Stimulated activated CD4-positive, alpha-beta T cell treated with anti-CD3 and anti-CD28 coated beads, Interleukin-15, amount 100 ng/mL, for 1 hour (primary cell): ENCODE data around the gene PRTFDC1.
"Not testable (repeated sequence)": the region's sequence is repeated elsewhere in the genome, so short reads cannot be mapped to it uniquely, and the experiment has no call there.

Experiments used
- DNase-seq, 2 donors: peaks; one replicate each; pipeline ENCODE4 v3.0.0-alpha.2; 2020; ENCODE audit warnings: low read depth in 1 of 2, low spot score in 1 of 2

PRTFDC1 gene

GRCh38 chr10:24966962-24967481, 14.6 kb upstream of the PRTFDC1 start:
- no peak for DNase-seq

GRCh38 chr10:24965051-24965450, 12.6 kb upstream of the PRTFDC1 start:
- no peak for DNase-seq

DNA sequence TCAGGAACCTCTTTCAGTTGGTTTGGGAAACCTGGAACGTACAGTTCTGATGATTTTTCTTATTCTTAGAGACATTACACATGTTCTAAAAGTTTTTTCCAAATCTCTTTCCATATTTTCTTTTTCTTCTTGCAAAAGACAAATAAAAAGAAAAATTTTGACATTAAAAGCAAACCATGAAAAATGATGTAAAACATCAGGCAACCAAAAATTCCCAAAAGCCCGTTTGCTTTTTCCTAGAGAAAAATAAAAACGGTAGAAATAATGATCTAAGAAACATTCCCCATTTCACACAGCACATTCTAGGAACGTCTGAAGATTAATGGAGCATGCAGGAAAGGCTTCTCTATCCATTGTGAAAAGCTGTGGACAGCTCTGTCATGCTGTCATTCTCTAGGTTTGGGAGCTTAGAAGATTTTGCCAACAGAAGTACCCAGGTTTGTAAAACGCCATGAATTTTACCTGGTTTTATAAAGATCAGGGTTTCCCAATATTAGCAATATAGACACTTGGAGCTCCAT, 11.2 kb upstream of the PRTFDC1 start:
- DNase-seq = no peak

GRCh38 chr10:24962995-24963394, 10.6 kb upstream of the PRTFDC1 start:
- DNase-seq = no peak

DNA sequence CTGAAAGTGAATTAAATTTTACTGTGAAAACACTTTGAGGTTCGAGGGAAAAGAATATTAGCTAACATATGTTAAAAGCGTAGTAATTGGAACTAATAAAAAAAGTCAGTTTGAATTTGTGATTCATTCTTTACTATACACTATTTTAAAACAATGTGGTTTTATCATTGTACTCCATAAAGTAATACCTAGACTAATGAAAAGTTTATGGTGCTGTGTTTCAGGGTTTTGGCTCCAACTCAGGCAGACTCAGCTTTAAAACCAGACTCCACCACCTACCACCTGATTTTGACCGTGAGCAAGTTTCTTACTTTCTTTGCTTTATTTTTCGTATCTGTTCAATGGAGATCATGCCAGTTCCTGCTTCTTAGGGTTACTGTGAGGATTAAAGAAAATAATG, 9.2 kb upstream of the PRTFDC1 start:
- no peak for DNase-seq

DNA sequence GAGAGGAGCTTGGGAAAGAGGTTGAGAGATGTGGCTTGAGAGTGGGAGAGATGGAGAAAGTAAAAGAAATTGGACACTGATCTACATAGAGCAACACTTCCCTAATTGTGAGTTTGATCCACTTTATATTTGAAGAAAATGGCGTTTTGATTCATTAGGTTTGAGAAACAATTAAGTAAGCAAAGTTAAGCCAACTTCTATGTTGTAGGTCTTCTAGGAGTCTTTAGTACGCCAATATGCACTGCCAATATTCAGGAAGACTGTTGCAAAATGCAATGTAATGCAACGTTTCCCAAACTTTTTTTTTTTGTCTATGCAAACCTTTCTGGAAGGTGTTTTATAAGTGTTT, 7.0 kb upstream of the PRTFDC1 start:
- DNase-seq = no peak

- DNase-seq = no peak
Observed at GRCh38 chr10:24958721-24959381, 6.4 kb upstream of the PRTFDC1 start.

- DNase-seq = no peak
Observed at GRCh38 chr10:24958091-24958720, 5.8 kb upstream of the PRTFDC1 start.

DNA sequence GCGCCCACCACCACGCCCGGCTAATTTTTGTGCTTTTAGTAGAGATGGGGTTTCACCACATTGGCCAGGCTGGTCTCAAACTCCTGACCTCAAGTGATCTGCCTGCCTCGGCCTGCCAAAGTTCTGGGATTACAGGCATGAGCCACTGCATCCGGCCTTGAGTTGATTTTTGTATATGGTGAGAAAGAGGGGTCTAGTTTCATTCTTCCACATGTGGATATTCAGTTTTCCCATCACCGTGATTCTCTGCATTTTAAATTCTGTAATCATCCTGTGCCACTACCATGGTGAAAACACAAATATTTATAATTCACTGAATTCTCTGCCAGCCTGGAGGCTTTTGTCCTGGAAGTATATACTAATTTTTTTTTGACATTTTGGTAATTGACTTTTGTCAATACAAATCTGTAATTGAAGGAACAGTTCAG, 5.2 kb upstream of the PRTFDC1 start:
- not testable (repeated sequence) for DNase-seq

DNA sequence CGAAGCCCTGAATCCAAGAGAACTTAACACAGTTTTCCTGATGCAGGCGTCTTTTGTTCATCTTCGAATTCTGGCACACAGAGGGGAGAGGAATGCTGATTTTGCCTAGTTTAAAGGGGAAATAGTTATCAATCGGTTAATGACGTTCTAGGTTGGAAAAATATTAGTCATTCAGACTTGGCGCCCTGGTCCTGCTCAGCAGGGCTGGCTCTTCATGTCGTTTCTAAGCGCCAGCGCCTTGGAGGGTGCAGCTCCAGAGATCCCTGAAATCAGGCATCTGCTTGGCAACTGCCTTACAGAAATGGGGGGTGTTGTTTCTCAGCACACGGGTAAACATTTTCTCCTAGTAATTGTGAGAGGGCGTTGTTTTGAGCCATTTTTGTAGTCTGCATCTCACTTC, 1.3 kb upstream of the PRTFDC1 start:
- no peak for DNase-seq

GRCh38 chr10:24952707-24953645, 570 bp upstream of the PRTFDC1 start:
- DNase-seq = peak; percentile 38 to 40

DNA sequence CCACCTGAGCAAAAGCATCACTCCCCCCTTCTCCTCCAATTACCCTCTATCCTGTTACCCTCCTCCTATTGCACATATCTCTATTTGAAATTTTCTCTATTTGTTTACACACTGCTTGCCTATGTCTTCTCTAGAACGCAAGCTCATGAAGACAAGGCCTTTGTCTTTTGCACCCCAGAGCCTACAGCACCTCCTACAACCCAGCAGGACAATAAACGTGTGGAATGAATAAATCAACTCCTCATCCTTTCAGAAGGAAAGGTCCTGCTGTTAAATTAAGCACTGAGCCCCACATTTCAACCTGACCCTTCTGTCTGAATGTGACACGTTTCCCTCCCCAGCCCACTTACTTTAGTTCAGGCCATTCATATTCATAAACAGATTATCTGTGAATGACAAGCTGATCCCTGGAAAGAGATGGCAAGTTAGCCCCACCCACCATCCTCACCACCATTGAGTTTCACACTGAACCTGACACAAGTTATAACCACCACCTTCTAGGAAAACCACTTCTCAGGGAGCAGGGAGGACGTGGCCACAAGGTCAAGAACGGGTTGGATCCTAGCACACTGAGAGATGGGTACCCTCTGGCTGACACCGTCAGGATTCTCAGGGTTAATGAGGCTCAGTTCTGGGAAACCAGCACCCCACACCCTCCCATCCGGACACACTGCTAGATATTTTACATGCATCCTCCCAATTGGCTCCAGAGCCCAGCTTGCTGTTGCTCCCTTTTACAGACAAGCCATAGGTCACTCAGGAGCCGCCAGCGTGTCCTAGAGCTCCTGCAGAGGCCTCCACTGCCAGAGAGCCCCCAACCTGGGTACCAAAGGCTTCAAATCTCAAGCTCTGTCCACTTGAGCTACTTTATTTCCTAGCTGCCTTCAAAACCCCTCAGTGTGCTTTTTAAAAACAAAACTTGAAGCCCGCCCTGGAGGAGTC, 934 bp downstream of the PRTFDC1 start:
- DNase-seq = no peak

DNA sequence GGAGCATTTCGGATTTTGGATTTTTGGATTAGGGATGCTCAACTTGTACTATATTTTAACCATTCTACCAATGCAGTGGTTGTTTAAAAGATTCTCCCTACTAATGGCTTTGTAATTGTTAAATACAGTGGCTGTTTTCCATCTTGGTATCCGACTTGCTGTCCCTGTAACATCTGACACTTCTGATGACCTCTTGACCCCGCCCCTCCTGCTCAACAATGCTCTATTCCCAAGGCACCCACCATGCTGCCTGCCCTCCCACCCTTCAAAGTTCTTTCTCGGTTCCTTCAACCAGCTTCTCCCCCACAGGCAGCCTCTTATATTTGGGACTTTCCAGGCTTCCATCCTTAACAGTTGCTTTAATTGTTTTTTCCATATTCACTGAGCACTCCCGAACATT, 2.0 kb downstream of the PRTFDC1 start:
- DNase-seq = no peak

DNA sequence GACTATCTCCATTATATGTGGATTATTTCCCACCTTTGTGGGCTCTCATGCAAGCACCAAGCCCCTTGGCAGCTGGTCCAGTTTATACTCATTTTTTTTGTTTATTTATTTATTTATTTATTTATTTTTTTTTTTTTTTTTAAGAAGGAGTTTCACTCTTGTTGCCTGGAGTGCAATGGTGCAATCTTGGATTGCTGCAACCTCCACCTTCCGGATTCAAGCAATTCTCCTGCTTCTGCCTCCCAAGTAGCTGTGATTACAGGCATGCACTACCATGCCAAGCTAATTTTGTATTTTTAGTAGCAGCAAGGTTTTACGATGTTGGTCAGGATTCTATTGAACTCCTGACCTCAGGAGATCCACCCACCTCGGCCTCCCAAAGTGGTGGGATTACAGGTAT, 2.8 kb downstream of the PRTFDC1 start:
- no peak for DNase-seq

- DNase-seq = no peak
Observed at GRCh38 chr10:24947304-24948097, 4.9 kb downstream of the PRTFDC1 start.

- no peak for DNase-seq
Observed at GRCh38 chr10:24944512-24945255, 7.7 kb downstream of the PRTFDC1 start.

DNA sequence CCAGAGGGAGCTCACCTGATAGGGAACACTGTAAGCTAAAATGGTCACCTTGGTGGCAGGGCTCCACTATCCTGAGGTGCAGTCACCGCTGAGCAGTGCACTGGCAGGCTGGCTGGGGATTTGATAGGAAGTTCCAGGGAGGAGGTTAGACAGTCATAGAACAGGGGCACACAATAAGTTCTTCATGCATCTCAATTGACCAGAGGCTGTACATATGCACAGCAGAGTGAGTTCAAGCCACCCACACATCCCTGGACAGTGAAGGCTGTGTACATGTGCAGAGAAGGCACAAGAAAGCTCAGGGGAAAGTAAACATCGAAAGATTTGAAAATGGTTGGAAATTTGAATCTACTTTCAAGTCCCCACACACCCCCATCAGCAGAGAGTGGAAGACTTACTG, 13.9 kb downstream of the PRTFDC1 start:
- DNase-seq = no peak

DNA sequence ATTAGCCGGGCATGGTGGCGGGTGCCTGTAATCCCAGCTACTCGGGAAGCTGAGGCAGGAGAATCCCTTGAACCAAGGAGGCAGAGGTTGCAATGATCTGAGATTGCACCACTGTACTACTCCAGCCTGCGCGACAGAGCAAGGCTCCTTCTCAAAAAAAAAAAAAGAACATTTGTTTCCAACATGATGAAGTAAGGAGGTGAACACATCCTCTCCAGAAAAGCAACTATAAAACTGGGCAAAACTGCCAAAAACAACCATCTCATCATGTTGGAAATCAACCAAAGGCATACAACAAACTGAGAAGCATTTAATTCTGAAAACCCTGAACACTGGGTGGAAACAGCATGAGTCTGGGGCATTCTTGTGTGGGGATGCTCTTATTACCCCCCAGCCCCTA, 14.3 kb downstream of the PRTFDC1 start:
- no peak for DNase-seq
